OCI-LY3 (cell line): ENCODE measurements around the gene TOLLIP.
A peak's percentile ranks its signal among the peaks of the same experiment; 100 is the strongest.

Experiments
- H2AFZ ChIP-seq: fragments of 200-600, 300-600 bp; shearing (Covaris generic); 2 replicates; pipeline ENCODE4 v1.6.0; 2014; ENCODE audit warnings: antibody characterized with exemption, low read depth, low read length
- H3K27ac ChIP-seq: fragments of 200-600, 300-600 bp; sonication (generic); 2 replicates; pipeline ENCODE4 v1.5.1; 2014; ENCODE audit warnings: mild to moderate bottlenecking, low read length, moderate library complexity, mixed read lengths
- H3K27me3 ChIP-seq: fragments of 200-600, 300-600 bp; sonication (generic); 2 replicates; pipeline ENCODE4 v1.6.1; 2014; ENCODE audit warnings: low read depth, low read length, mixed read lengths
- H3K36me3 ChIP-seq: fragments of 200-600, 300-600 bp; sonication (generic); replicated peaks from 2 replicates; pipeline ENCODE3; 2014; ENCODE audit warnings: low read depth, low read length, mixed read lengths
- H3K4me1 ChIP-seq: fragments of 300-600, 200-600 bp; sonication (generic); 2 replicates; pipeline ENCODE4 v1.6.1; 2014; ENCODE audit warnings: low read length, mixed read lengths
- H3K4me2 ChIP-seq: fragments of 200-600, 300-600 bp; sonication (generic); 2 replicates; pipeline ENCODE4 v1.6.1; 2014; ENCODE audit warnings: low read length, mixed read lengths
- H3K4me3 ChIP-seq: fragments of 300-600, 200-600 bp; sonication (generic); 2 replicates; pipeline ENCODE4 v1.5.1; 2014; ENCODE audit warnings: antibody characterized with exemption, mild to moderate bottlenecking, low read length, moderate library complexity
- H3K79me2 ChIP-seq: fragments of 300-600, 200-600 bp; shearing (Covaris generic); 2 replicates; pipeline ENCODE4 v1.6.1; 2014; ENCODE audit warnings: mild to moderate bottlenecking, low read length, mixed read lengths
- H3K9ac ChIP-seq: fragments of 300-600, 200-600 bp; shearing (Covaris generic); 2 replicates; pipeline ENCODE4 v1.6.0; 2014; ENCODE audit warnings: mild to moderate bottlenecking, low read length, moderate library complexity
- H3K9me3 ChIP-seq: fragments of 200-600, 300-600 bp; shearing (Covaris generic); 2 replicates; pipeline ENCODE4 v1.6.1; 2014; ENCODE audit warnings: low read length, mixed read lengths; ENCODE audit not compliant: insufficient read depth
- H4K20me1 ChIP-seq: fragments of 200-600, 300-600 bp; sonication (generic); 2 replicates; pipeline ENCODE4 v1.6.1; 2016; ENCODE audit warnings: low read length, mixed read lengths; ENCODE audit not compliant: insufficient read depth
- CTCF ChIP-seq: fragments of 200-600, 300-600 bp; sonication (generic); IDR thresholded peaks from 2 replicates; pipeline ENCODE4 v1.5.1; 2014; ENCODE audit warnings: antibody characterized with exemption, low read length, low read depth
- EZH2phosphoT487 ChIP-seq: fragments of 200-600 bp; shearing (Covaris generic); IDR thresholded peaks from 2 replicates; pipeline ENCODE4 v1.6.1; 2018; ENCODE audit warnings: antibody characterized with exemption, mixed run types, low read depth

Gene TOLLIP

GRCh38 chr11:1226226-1226985 is 83.0 kb downstream of the TOLLIP start:
- H3K79me2 ChIP-seq, result no peaks in the 10 kb centered on the region
- no peaks in the 10 kb centered on the region for H3K4me1 ChIP-seq
- H3K4me3 ChIP-seq, result no peak overlapping the region
- TF ChIP-seq EZH2phosphoT487 (no peak), CTCF (peak; percentile 26; the same call in 1 of the 2 replicates)
- H3K36me3 ChIP-seq, result no peaks in the 10 kb centered on the region
- no peak overlapping the region for H3K27ac ChIP-seq
- no peak overlapping the region for H2AFZ ChIP-seq
- H3K9ac ChIP-seq, result no peak overlapping the region
- no peaks in the 10 kb centered on the region for H3K9me3 ChIP-seq
- H4K20me1 ChIP-seq, result no peaks in the 10 kb centered on the region
- no peaks in the 10 kb centered on the region for H3K27me3 ChIP-seq
- H3K4me2 ChIP-seq, result no peak overlapping the region

- Histone ChIP-seq H3K79me2 (no peaks in the 10 kb centered on the region), H3K27me3 (no peaks in the 10 kb centered on the region), H3K36me3 (no peaks in the 10 kb centered on the region), H3K4me3 (no peak overlapping the region), H2AFZ (no peak overlapping the region), H4K20me1 (no peaks in the 10 kb centered on the region), H3K9me3 (no peaks in the 10 kb centered on the region), H3K9ac (no peak overlapping the region), H3K4me2 (no peak overlapping the region), H3K27ac (no peak overlapping the region), H3K4me1 (no peaks in the 10 kb centered on the region)
- TF ChIP-seq EZH2phosphoT487, result no peak
- no peak for TF ChIP-seq CTCF
These were observed 83.8 kb downstream of the TOLLIP start for GRCh38 chr11:1225386-1226225.

GRCh38 chr11:1224491-1225385 is 84.7 kb downstream of the TOLLIP start:
- no peak overlapping the region for H3K4me3 ChIP-seq
- no peak overlapping the region for H3K27ac ChIP-seq
- no peak overlapping the region for H3K9ac ChIP-seq

More at GRCh38 chr11:1224491-1225385, 84.7 kb downstream of the TOLLIP start:
- H3K9me3 ChIP-seq, result no peaks in the 10 kb centered on the region
- no peak overlapping the region for H2AFZ ChIP-seq
- no peaks in the 10 kb centered on the region for H3K36me3 ChIP-seq
- no peak overlapping the region for H3K4me2 ChIP-seq
- no peaks in the 10 kb centered on the region for H3K4me1 ChIP-seq
- H3K79me2 ChIP-seq, result no peaks in the 10 kb centered on the region
- H4K20me1 ChIP-seq, result no peaks in the 10 kb centered on the region
- no peaks in the 10 kb centered on the region for H3K27me3 ChIP-seq
- TF ChIP-seq EZH2phosphoT487, result no peak
- no peak for TF ChIP-seq CTCF
